IMR-90 (cell line): ENCODE data around the gene H2BK1. TPM values are rescaled to one million over a fixed set of nuclear protein-coding genes. Genes with fewer than 3 reads are reported as not detected.

Experiments used
- ATAC-seq: fragments of 200-7000 bp; cut with Tn5 transposase; 2 replicates; pipeline ENCODE4 v1.9.1; 2020; ENCODE audit warnings: low read depth, mild to moderate bottlenecking, moderate library complexity
- BruUV-seq: library from RNA; stranded (reverse); fragments of 400-500 nt; replicated peaks from 2 replicates; lab custom pipeline; 2021; lab: Mats Ljungman, UMichigan
- CTCF ChIA-PET: fragments of 300-600 bp; formaldehyde crosslinking; extraction: SDS; loops from one replicate; lab custom pipeline; 2021; ENCODE audit warnings: antibody characterized with exemption; lab: Yijun Ruan, JAX
- POLR2A ChIA-PET: fragments of 300-600 bp; sonication (Branson Sonifier 250); formaldehyde crosslinking; loops from one replicate; lab custom pipeline; 2022; ENCODE audit warnings: antibody characterized with exemption; ENCODE audit not compliant: unreplicated experiment; lab: Charles Lee
- DNase-seq: peaks from one replicate; pipeline ENCODE4 v3.0.0; 2013
- H2AFZ ChIP-seq: replicated peaks from 2 replicates; pipeline ENCODE3; 2013; ENCODE audit warnings: low read length, mild to moderate bottlenecking; ENCODE audit not compliant: poor library complexity
- H2AK5ac ChIP-seq: 2 replicates; pipeline ENCODE4 v1.6.1; 2013; ENCODE audit warnings: low read depth, low read length, inconsistent platforms
- H2AK9ac ChIP-seq: replicated peaks from 2 replicates; pipeline ENCODE3; 2013; ENCODE audit warnings: mild to moderate bottlenecking, low read depth, low read length, moderate library complexity; ENCODE audit not compliant: poor library complexity
- H2BK120ac ChIP-seq: 2 replicates; pipeline ENCODE4 v1.6.1; 2013; ENCODE audit warnings: low read depth, low read length, inconsistent platforms
- H2BK15ac ChIP-seq: 3 replicates; pipeline ENCODE4 v1.6.1; 2013; ENCODE audit warnings: low read depth, low read length, inconsistent platforms
- H2BK20ac ChIP-seq: 2 replicates; pipeline ENCODE4 v1.6.1; 2013; ENCODE audit warnings: low read depth, mild to moderate bottlenecking, inconsistent platforms, low read length, moderate library complexity
- H2BK5ac ChIP-seq: 2 replicates; pipeline ENCODE4 v1.6.1; 2013; ENCODE audit warnings: mild to moderate bottlenecking, low read depth, low read length, inconsistent platforms; ENCODE audit not compliant: poor library complexity, severe bottlenecking
- H3K14ac ChIP-seq: replicated peaks from 2 replicates; pipeline ENCODE4 v1.6.1; 2013; ENCODE audit warnings: low read depth, low read length, inconsistent platforms
- H3K18ac ChIP-seq: 2 replicates; pipeline ENCODE4 v1.6.1; 2013; ENCODE audit warnings: low read depth, low read length, control low read depth
- H3K23ac ChIP-seq: 2 replicates; pipeline ENCODE4 v1.6.1; 2013; ENCODE audit warnings: low read depth, low read length, inconsistent platforms
- H3K27ac ChIP-seq: 2 replicates; pipeline ENCODE4 v1.5.1; 2013; ENCODE audit warnings: mild to moderate bottlenecking, control low read depth, low read length; ENCODE audit not compliant: insufficient read depth
- H3K27me3 ChIP-seq: 2 replicates; pipeline ENCODE4 v1.6.1; 2013; ENCODE audit warnings: low read length; ENCODE audit not compliant: control insufficient read depth, insufficient read depth
- H3K36me3 ChIP-seq: 2 replicates; pipeline ENCODE4 v1.6.1; 2013; ENCODE audit warnings: low read length, mixed read lengths; ENCODE audit not compliant: control insufficient read depth, insufficient read depth
- H3K4ac ChIP-seq: 2 replicates; pipeline ENCODE4 v1.6.1; 2013; ENCODE audit warnings: low read depth, low read length, inconsistent platforms
- H3K4me1 ChIP-seq: 2 replicates; pipeline ENCODE4 v1.6.1; 2013; ENCODE audit warnings: low read length, mixed read lengths; ENCODE audit not compliant: control insufficient read depth, insufficient read depth
- H3K4me2 ChIP-seq: 2 replicates; pipeline ENCODE4 v1.6.1; 2013; ENCODE audit warnings: low read depth, mild to moderate bottlenecking, control low read depth, low read length, moderate library complexity
- H3K4me3 ChIP-seq: 2 replicates; pipeline ENCODE4 v1.5.1; 2013; ENCODE audit warnings: low read depth, mild to moderate bottlenecking, control low read depth, low read length, moderate library complexity; ENCODE audit not compliant: insufficient read depth
- H3K56ac ChIP-seq: 2 replicates; pipeline ENCODE4 v1.6.1; 2013; ENCODE audit warnings: low read length, inconsistent platforms; ENCODE audit not compliant: insufficient read depth; ENCODE audit errors: extremely low read depth
- H3K79me1 ChIP-seq, 2 experiments: 2 replicates each; pipeline ENCODE4 v1.6.1; 2013; ENCODE audit warnings: low read length in 2 of 2, inconsistent platforms in 1 of 2, low read depth in 1 of 2
- H3K9ac ChIP-seq: 2 replicates; pipeline ENCODE4 v1.6.1; 2013; ENCODE audit warnings: low read depth, low read length, control low read depth
- H3K9me1 ChIP-seq: 2 replicates; pipeline ENCODE4 v1.6.1; 2013; ENCODE audit warnings: low read length, inconsistent platforms; ENCODE audit not compliant: insufficient read depth
- H3K9me3 ChIP-seq: 2 replicates; pipeline ENCODE4 v1.6.1; 2013; ENCODE audit warnings: low read length; ENCODE audit not compliant: control insufficient read depth, insufficient read depth
- H4K20me1 ChIP-seq: 2 replicates; pipeline ENCODE4 v1.6.1; 2013; ENCODE audit warnings: low read length, inconsistent platforms; ENCODE audit not compliant: insufficient read depth
- H4K5ac ChIP-seq: 2 replicates; pipeline ENCODE4 v1.6.1; 2013; ENCODE audit warnings: mild to moderate bottlenecking, low read depth, low read length, control low read depth
- H4K8ac ChIP-seq, 2 experiments: 2 replicates each; pipeline ENCODE4 v1.6.1; 2013; ENCODE audit warnings: low read depth in 2 of 2, low read length in 2 of 2, control low read depth in 1 of 2, inconsistent platforms in 1 of 2
- H4K91ac ChIP-seq: 2 replicates; pipeline ENCODE4 v1.6.1; 2013; ENCODE audit warnings: low read depth, low read length, inconsistent platforms; ENCODE audit not compliant: insufficient read depth
- BHLHE40 ChIP-seq: fragments of 150-350 bp; IDR thresholded peaks from 2 replicates; pipeline ENCODE4 v1.6.1; 2016; ENCODE audit warnings: mild to moderate bottlenecking, low read depth, low read length
- CEBPB ChIP-seq: IDR thresholded peaks from 2 replicates; pipeline ENCODE4 v1.6.1; 2012; ENCODE audit warnings: low read depth, low read length, improper control_type of control experiment
- CHD1 ChIP-seq: IDR thresholded peaks from 2 replicates; pipeline ENCODE4 v1.6.1; 2012; ENCODE audit warnings: low read depth, low read length, improper control_type of control experiment
- MAZ ChIP-seq: IDR thresholded peaks from 2 replicates; pipeline ENCODE4 v1.6.1; 2012; ENCODE audit warnings: low read depth, mild to moderate bottlenecking, low read length, improper control_type of control experiment, moderate library complexity, borderline replicate concordance
- RAD21 ChIP-seq: IDR thresholded peaks from 2 replicates; pipeline ENCODE4 v1.6.1; 2012; ENCODE audit warnings: low read length, improper control_type of control experiment
- RFX5 ChIP-seq: IDR thresholded peaks from 2 replicates; pipeline ENCODE4 v1.8.0; 2012; ENCODE audit warnings: low read depth, mild to moderate bottlenecking, low read length, moderate library complexity
- WGBS, 2 experiments: methylation state at CpG; one replicate each; pipeline versions ENCODE4 v1.1.5 to v1.1.7; 2013; ENCODE audit warnings: missing lambda C conversion rate in 2 of 2; ENCODE audit not compliant: insufficient read length in 1 of 2; ENCODE audit errors: extremely low coverage in 2 of 2; 5-methylcytosine and 5-hydroxymethylcytosine counted together
- dilution Hi-C: fragments of 300-500 bp; cut with HindIII; formaldehyde crosslinking; loops from one replicate; pipeline ENCODE4 v1.14.3; 2018; ENCODE audit warnings: low sequenced_read_pairs; ENCODE audit not compliant: unreplicated experiment
- in situ Hi-C: fragments of 300-500 bp; cut with MboI; formaldehyde crosslinking; loops from 3 replicates; pipeline ENCODE4 v1.14.3; 2019; ENCODE audit warnings: low sequenced_read_pairs, inconsistent platforms, mixed read lengths
- intact Hi-C: fragments of 100-400 bp; cut with micrococcal nuclease; formaldehyde crosslinking; loops from 2 replicates; pipeline ENCODE4 v1.10.0; 2022
- polyA plus RNA-seq, 3 experiments: library from polyadenylated mRNA; depleted of rRNA; stranded (reverse); fragments of >200 nt; gene quantifications; 2 replicates each; pipeline ENCODE4 v1.2.3, GENCODE V29; 2012; ENCODE audit warnings: low replicate concordance in 1 of 3
- total RNA-seq: library from RNA; depleted of rRNA; stranded (reverse); fragments of >200 nt; gene quantifications from 2 replicates; pipeline ENCODE4 v1.2.3, GENCODE V29; 2012

Gene H2BK1
- total and polyA plus RNA-seq, 2 of the 4 experiments (the other 2 are of a cell fraction): not detected

DNA sequence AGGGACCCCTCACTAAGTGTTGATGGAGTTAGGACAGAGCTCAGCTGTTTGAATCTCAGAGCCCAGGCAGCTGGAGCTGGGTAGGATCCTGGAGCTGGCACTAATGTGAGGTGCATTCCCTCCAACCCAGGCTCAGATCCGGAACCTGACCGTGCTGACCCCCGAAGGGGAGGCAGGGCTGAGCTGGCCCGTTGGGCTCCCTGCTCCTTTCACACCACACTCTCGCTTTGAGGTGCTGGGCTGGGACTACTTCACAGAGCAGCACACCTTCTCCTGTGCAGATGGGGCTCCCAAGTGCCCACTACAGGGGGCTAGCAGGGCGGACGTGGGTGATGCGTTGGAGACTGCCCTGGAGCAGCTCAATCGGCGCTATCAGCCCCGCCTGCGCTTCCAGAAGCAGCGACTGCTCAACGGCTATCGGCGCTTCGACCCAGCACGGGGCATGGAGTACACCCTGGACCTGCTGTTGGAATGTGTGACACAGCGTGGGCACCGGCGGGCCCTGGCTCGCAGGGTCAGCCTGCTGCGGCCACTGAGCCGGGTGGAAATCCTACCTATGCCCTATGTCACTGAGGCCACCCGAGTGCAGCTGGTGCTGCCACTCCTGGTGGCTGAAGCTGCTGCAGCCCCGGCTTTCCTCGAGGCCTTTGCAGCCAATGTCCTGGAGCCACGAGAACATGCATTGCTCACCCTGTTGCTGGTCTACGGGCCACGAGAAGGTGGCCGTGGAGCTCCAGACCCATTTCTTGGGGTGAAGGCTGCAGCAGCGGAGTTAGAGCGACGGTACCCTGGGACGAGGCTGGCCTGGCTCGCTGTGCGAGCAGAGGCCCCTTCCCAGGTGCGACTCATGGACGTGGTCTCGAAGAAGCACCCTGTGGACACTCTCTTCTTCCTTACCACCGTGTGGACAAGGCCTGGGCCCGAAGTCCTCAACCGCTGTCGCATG is 27.2 kb upstream of the H2BK1 start:
- dilution Hi-C loops (no loop called here), in situ Hi-C loops (no loop called here), intact Hi-C loops (no loop called here)
- H3K9me1 ChIP-seq: 0 out of 2 replicates have a peak, but pooled peaks cover 4% of the 10 kb centered on the region
- no peak overlapping the region for H3K9ac ChIP-seq
- H3K4me2 ChIP-seq: no peak overlapping the region
- peaks cover 75% of the 10 kb centered on the region for H3K36me3 ChIP-seq
- H3K4ac ChIP-seq: no peak overlapping the region
- H4K91ac ChIP-seq: no peak overlapping the region
- H2BK5ac ChIP-seq: no peak overlapping the region
- peaks cover 7% of the 10 kb centered on the region for H3K4me1 ChIP-seq
- no peak overlapping the region for H2BK120ac ChIP-seq
- no peak overlapping the region for H3K56ac ChIP-seq
- H4K8ac ChIP-seq: no peak overlapping the region
- H3K79me1 ChIP-seq: peaks cover 0 to 84% of the 10 kb centered on the region in 2 experiments; a peak in 3 of 4 replicates
- BruUV-seq: no TSS peak
- no peak for TF ChIP-seq CHD1
- no peak for TF ChIP-seq RAD21
- TF ChIP-seq CEBPB: no peak
- TF ChIP-seq MAZ: no peak
- TF ChIP-seq RFX5: no peak
- no peak for TF ChIP-seq BHLHE40
- H3K23ac ChIP-seq: no peak overlapping the region
- WGBS, 2 experiments: 93% methylated on average over 25 of the region's 44 CpGs; no CpG with 5 or more reads in 1 of the 2 experiments
- ChIA-PET POLR2A (no interaction called here), CTCF (interaction anchor here (1.4 kb wide), 1 partner anchor 11 kb away, joined by 4 read pairs; the partner anchor contains the start of gene ABCF2)
- no peak overlapping the region for H4K5ac ChIP-seq
- no peak overlapping the region for H2BK20ac ChIP-seq
- no peak overlapping the region for H2BK15ac ChIP-seq
- H3K27ac ChIP-seq: no peak overlapping the region
- no peak overlapping the region for H3K4me3 ChIP-seq
- H3K14ac ChIP-seq: no peak overlapping the region
- H3K27me3 ChIP-seq: no peaks in the 10 kb centered on the region
- H2AFZ ChIP-seq: no peak overlapping the region
- no peak overlapping the region for H3K18ac ChIP-seq
- no peak overlapping the region for H2AK9ac ChIP-seq
- peaks cover 80% of the 10 kb centered on the region for H4K20me1 ChIP-seq
- no peaks in the 10 kb centered on the region for H3K9me3 ChIP-seq
- DNase-seq: no peak
- no peak overlapping the region for H2AK5ac ChIP-seq
- ATAC-seq: no peak
